ENCODE measurements around the gene CFAP69. TPM values are rescaled to one million over a fixed set of nuclear protein-coding genes. Genes with fewer than 3 reads are reported as not detected.

Gene CFAP69
- total RNA-seq, 1 experiment from 2014 or later = 3.4 TPM

DNA sequence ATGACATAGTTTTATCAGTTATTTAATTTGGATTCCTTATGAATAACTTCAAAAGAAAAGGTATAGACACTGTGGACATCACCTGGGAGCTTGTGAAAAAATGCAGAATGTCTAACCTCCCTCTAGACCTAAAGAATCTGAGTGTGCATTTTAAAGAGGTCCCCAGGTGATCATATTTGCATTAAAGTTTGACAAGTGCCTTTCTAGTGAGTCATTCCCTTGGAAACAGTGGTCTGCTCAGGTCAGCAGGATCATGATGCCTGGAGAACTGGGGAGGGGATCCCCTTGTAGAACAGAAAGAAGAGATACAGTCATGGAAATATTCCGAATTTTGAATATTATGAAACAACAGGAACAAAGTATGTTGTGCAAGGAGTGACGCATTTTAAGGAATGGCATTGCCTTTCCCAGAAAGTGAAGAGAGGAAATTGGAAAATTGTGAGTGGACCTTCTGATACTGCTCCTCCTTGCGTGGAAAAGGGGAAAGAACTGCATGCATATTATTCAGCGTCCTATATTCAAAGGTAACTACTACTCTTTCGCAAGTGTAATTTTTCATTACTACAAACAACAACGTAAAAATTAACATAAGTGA is 28.8 kb upstream of the CFAP69 start:
- peak overlapping the region; percentile 0; the same call in 1 of the 2 replicates for H3K4me3 Mint-ChIP-seq
- H3K9me3 Mint-ChIP-seq = no peaks in the 10 kb centered on the region
- H3K4me1 Mint-ChIP-seq = peaks cover 23% of the 10 kb centered on the region
- CTCF ChIA-PET = no interaction called here
- no peaks in the 10 kb centered on the region for H3K27me3 Mint-ChIP-seq (ENCODE audit: low read depth)
- H3K27ac Mint-ChIP-seq = peak overlapping the region; percentile 81; the same call in 1 of the 2 replicates
- POLR2A ChIA-PET = no interaction called here
- TF ChIP-seq ZNF396 (CRISPR knock-in tag; IDR thresholded peaks at IDR 0.05; ENCODE audit: borderline replicate concordance) (no peak), ATF1 (CRISPR knock-in tag; IDR thresholded peaks at IDR 0.05) (no peak), NFYB (CRISPR knock-in tag; conservative IDR thresholded peaks at IDR 0.05; ENCODE audit: low read depth) (no peak), TCF7 (CRISPR knock-in tag; IDR thresholded peaks at IDR 0.05; ENCODE audit: low read depth) (no peak), NFE2L1 (CRISPR knock-in tag; IDR thresholded peaks at IDR 0.05) (no peak), ZNF416 (CRISPR knock-in tag; IDR thresholded peaks at IDR 0.05) (no peak), EMX1 (CRISPR knock-in tag; IDR thresholded peaks at IDR 0.05) (no peak), JAZF1 (CRISPR knock-in tag; IDR thresholded peaks at IDR 0.05) (no peak), RELA (CRISPR knock-in tag; IDR thresholded peaks at IDR 0.05; ENCODE audit: borderline replicate concordance) (no peak)
- TF ChIP-seq, protein P1, sequence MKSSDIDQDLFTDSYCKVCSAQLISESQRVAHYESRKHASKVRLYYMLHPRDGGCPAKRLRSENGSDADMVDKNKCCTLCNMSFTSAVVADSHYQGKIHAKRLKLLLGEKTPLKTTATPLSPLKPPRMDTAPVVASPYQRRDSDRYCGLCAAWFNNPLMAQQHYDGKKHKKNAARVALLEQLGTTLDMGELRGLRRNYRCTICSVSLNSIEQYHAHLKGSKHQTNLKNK (CRISPR knock-in tag; IDR thresholded peaks at IDR 0.05) = no peak
- TF ChIP-seq, protein P2, sequence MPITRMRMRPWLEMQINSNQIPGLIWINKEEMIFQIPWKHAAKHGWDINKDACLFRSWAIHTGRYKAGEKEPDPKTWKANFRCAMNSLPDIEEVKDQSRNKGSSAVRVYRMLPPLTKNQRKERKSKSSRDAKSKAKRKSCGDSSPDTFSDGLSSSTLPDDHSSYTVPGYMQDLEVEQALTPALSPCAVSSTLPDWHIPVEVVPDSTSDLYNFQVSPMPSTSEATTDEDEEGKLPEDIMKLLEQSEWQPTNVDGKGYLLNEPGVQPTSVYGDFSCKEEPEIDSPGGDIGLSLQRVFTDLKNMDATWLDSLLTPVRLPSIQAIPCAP (CRISPR knock-in tag; IDR thresholded peaks at IDR 0.05) = no peak
- TF ChIP-seq, protein P3, sequence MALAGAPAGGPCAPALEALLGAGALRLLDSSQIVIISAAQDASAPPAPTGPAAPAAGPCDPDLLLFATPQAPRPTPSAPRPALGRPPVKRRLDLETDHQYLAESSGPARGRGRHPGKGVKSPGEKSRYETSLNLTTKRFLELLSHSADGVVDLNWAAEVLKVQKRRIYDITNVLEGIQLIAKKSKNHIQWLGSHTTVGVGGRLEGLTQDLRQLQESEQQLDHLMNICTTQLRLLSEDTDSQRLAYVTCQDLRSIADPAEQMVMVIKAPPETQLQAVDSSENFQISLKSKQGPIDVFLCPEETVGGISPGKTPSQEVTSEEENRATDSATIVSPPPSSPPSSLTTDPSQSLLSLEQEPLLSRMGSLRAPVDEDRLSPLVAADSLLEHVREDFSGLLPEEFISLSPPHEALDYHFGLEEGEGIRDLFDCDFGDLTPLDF (CRISPR knock-in tag; IDR thresholded peaks at IDR 0.05) = no peak
- TF ChIP-seq, protein P4, sequence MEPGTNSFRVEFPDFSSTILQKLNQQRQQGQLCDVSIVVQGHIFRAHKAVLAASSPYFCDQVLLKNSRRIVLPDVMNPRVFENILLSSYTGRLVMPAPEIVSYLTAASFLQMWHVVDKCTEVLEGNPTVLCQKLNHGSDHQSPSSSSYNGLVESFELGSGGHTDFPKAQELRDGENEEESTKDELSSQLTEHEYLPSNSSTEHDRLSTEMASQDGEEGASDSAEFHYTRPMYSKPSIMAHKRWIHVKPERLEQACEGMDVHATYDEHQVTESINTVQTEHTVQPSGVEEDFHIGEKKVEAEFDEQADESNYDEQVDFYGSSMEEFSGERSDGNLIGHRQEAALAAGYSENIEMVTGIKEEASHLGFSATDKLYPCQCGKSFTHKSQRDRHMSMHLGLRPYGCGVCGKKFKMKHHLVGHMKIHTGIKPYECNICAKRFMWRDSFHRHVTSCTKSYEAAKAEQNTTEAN (CRISPR knock-in tag; IDR thresholded peaks at IDR 0.05) = no peak
- DNase-seq (ENCODE audit: low spot score) (no peak), ATAC-seq (no peak)
- peaks cover 5% of the 10 kb centered on the region; the same call in 1 of the 2 replicates for H3K36me3 Mint-ChIP-seq

GRCh38 chr7:90216771-90217170 is 28.2 kb upstream of the CFAP69 start:
- H3K9me3 Mint-ChIP-seq = no peaks in the 10 kb centered on the region
- peaks cover 5% of the 10 kb centered on the region; the same call in 1 of the 2 replicates for H3K36me3 Mint-ChIP-seq
- CTCF ChIA-PET = no interaction called here
- peaks cover 23% of the 10 kb centered on the region for H3K4me1 Mint-ChIP-seq
- DNase-seq (ENCODE audit: low spot score) (no peak), ATAC-seq (no peak)
- no peak overlapping the region for H3K4me3 Mint-ChIP-seq
- no peaks in the 10 kb centered on the region for H3K27me3 Mint-ChIP-seq (ENCODE audit: low read depth)
- POLR2A ChIA-PET = no interaction called here
- no peak overlapping the region for H3K27ac Mint-ChIP-seq
- TF ChIP-seq ATF3 (CRISPR knock-in tag; conservative IDR thresholded peaks at IDR 0.05) (no peak), ATF1 (CRISPR knock-in tag; IDR thresholded peaks at IDR 0.05) (no peak), ZNF281 (CRISPR knock-in tag; IDR thresholded peaks at IDR 0.05) (no peak), FOXP1 (CRISPR knock-in tag; IDR thresholded peaks at IDR 0.05; ENCODE audit: borderline replicate concordance) (no peak), SP1 (CRISPR knock-in tag; conservative IDR thresholded peaks at IDR 0.05) (no peak), MYBL2 (CRISPR knock-in tag; IDR thresholded peaks at IDR 0.05) (no peak)
- TF ChIP-seq, protein P5, sequence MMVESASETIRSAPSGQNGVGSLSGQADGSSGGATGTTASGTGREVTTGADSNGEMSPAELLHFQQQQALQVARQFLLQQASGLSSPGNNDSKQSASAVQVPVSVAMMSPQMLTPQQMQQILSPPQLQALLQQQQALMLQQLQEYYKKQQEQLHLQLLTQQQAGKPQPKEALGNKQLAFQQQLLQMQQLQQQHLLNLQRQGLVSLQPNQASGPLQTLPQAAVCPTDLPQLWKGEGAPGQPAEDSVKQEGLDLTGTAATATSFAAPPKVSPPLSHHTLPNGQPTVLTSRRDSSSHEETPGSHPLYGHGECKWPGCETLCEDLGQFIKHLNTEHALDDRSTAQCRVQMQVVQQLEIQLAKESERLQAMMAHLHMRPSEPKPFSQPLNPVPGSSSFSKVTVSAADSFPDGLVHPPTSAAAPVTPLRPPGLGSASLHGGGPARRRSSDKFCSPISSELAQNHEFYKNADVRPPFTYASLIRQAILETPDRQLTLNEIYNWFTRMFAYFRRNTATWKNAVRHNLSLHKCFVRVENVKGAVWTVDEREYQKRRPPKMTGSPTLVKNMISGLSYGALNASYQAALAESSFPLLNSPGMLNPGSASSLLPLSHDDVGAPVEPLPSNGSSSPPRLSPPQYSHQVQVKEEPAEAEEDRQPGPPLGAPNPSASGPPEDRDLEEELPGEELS (CRISPR knock-in tag; IDR thresholded peaks at IDR 0.05) = no peak
- TF ChIP-seq, protein P6, sequence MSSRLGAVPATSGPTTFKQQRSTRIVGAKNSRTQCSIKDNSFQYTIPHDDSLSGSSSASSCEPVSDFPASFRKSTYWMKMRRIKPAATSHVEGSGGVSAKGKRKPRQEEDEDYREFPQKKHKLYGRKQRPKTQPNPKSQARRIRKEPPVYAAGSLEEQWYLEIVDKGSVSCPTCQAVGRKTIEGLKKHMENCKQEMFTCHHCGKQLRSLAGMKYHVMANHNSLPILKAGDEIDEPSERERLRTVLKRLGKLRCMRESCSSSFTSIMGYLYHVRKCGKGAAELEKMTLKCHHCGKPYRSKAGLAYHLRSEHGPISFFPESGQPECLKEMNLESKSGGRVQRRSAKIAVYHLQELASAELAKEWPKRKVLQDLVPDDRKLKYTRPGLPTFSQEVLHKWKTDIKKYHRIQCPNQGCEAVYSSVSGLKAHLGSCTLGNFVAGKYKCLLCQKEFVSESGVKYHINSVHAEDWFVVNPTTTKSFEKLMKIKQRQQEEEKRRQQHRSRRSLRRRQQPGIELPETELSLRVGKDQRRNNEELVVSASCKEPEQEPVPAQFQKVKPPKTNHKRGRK (CRISPR knock-in tag; IDR thresholded peaks at IDR 0.05; ENCODE audit: borderline replicate concordance) = no peak
- TF ChIP-seq, protein P7, sequence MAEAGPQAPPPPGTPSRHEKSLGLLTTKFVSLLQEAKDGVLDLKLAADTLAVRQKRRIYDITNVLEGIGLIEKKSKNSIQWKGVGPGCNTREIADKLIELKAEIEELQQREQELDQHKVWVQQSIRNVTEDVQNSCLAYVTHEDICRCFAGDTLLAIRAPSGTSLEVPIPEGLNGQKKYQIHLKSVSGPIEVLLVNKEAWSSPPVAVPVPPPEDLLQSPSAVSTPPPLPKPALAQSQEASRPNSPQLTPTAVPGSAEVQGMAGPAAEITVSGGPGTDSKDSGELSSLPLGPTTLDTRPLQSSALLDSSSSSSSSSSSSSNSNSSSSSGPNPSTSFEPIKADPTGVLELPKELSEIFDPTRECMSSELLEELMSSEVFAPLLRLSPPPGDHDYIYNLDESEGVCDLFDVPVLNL (CRISPR knock-in tag; IDR thresholded peaks at IDR 0.05; ENCODE audit: borderline replicate concordance, low read depth) = no peak

Measured in WTC11 (cell line).